ENCODE data around the gene USP17L28.
"Not testable (repeated sequence)": the region's sequence is repeated elsewhere in the genome, so short reads cannot be mapped to it uniquely, and the experiment has no call there.

Gene USP17L28

GRCh38 chr4:9348593-9348992, at the start of gene USP17L28:
Gene USP17L28 (plus strand): TSS chr4:9348893. CDS start chr4:9348893, 0 bp downstream.
- not testable (repeated sequence) for H3K4me3 ChIP-seq (replicated peaks; ENCODE audit: low read depth, low read length); DNase-seq (ENCODE audit: low read depth)

GRCh38 chr4:9324191-9324590, 24.5 kb upstream of the USP17L28 start:
- H3K4me3 ChIP-seq (replicated peaks; ENCODE audit: low read depth, low read length); DNase-seq (ENCODE audit: low read depth): not testable (repeated sequence)

GRCh38 chr4:9324865-9325264, 23.8 kb upstream of the USP17L28 start, which contains the start of gene USP17L24:
Gene USP17L24 (plus strand): TSS chr4:9325165. CDS start chr4:9325165, 0 bp downstream.
- not testable (repeated sequence) for DNase-seq (ENCODE audit: low read depth); H3K4me3 ChIP-seq (replicated peaks; ENCODE audit: low read depth, low read length)

GRCh38 chr4:9329611-9330010, 19.1 kb upstream of the USP17L28 start, which contains the start of gene USP17L25:
Gene USP17L25 (plus strand): TSS chr4:9329911. CDS start chr4:9329911, 0 bp downstream.
- not testable (repeated sequence) for DNase-seq (ENCODE audit: low read depth); H3K4me3 ChIP-seq (replicated peaks; ENCODE audit: low read depth, low read length)

- not testable (repeated sequence) for H3K4me3 ChIP-seq (replicated peaks; ENCODE audit: low read depth, low read length); DNase-seq (ENCODE audit: low read depth)
Observed at GRCh38 chr4:9334358-9334757, 14.3 kb upstream of the USP17L28 start, which contains the start of gene USP17L26. Gene USP17L26 (plus strand): TSS chr4:9334658. CDS start chr4:9334658, 0 bp downstream.

GRCh38 chr4:9339103-9339502, 9.6 kb upstream of the USP17L28 start, which contains the start of gene USP17L5:
Gene USP17L5 (plus strand): TSS chr4:9339403. CDS start chr4:9339403, 0 bp downstream.
- not testable (repeated sequence) for DNase-seq (ENCODE audit: low read depth); H3K4me3 ChIP-seq (replicated peaks; ENCODE audit: low read depth, low read length)

GRCh38 chr4:9343848-9344247, 4.8 kb upstream of the USP17L28 start, which contains the start of gene USP17L27:
Gene USP17L27 (plus strand): TSS chr4:9344148. CDS start chr4:9344148, 0 bp downstream.
- DNase-seq (ENCODE audit: low read depth); H3K4me3 ChIP-seq (replicated peaks; ENCODE audit: low read depth, low read length): not testable (repeated sequence)

- not testable (repeated sequence) for H3K4me3 ChIP-seq (replicated peaks; ENCODE audit: low read depth, low read length); DNase-seq (ENCODE audit: low read depth)
Observed at GRCh38 chr4:9350866-9351265, 2.2 kb downstream of the USP17L28 start.

GRCh38 chr4:9353338-9353737, 4.6 kb downstream of the USP17L28 start, which contains the start of gene USP17L29:
Gene USP17L29 (plus strand): TSS chr4:9353638. CDS start chr4:9353638, 0 bp downstream.
- not testable (repeated sequence) for H3K4me3 ChIP-seq (replicated peaks; ENCODE audit: low read depth, low read length); DNase-seq (ENCODE audit: low read depth)

- H3K4me3 ChIP-seq (replicated peaks; ENCODE audit: low read depth, low read length); DNase-seq (ENCODE audit: low read depth): not testable (repeated sequence)
Observed at GRCh38 chr4:9362829-9363228, 14.1 kb downstream of the USP17L28 start, which contains the start of gene USP17L30. Gene USP17L30 (plus strand): TSS chr4:9363129. CDS start chr4:9363129, 0 bp downstream.

- H3K4me3 ChIP-seq (replicated peaks; ENCODE audit: low read depth, low read length); DNase-seq (ENCODE audit: low read depth): not testable (repeated sequence)
Observed at GRCh38 chr4:9379881-9380280, 31.2 kb downstream of the USP17L28 start.

- peak; percentile 12 for TF ChIP-seq CTCF (IDR thresholded peaks at IDR 0.05; ENCODE audit: low read length, missing control alignments)
- peak; percentile 0 for DNase-seq (ENCODE audit: low read depth)
- H3K4me3 ChIP-seq (replicated peaks; ENCODE audit: low read depth, low read length) = peak overlapping the region; percentile 38
Observed at GRCh38 chr4:9381012-9381534, 32.4 kb downstream of the USP17L28 start.

- no peak for DNase-seq (ENCODE audit: low read depth)
- no peak for TF ChIP-seq CTCF (IDR thresholded peaks at IDR 0.05; ENCODE audit: low read length, missing control alignments)
- H3K4me3 ChIP-seq (replicated peaks; ENCODE audit: low read depth, low read length) = no peak overlapping the region
Observed at GRCh38 chr4:9384126-9384525, 35.4 kb downstream of the USP17L28 start.

- not testable (repeated sequence) for DNase-seq (ENCODE audit: low read depth); H3K4me3 ChIP-seq (replicated peaks; ENCODE audit: low read depth, low read length)
Observed at GRCh38 chr4:9389001-9389400, 40.3 kb downstream of the USP17L28 start.
